Stomach smooth muscle (tissue), 2 donors: ENCODE results near the gene SLC7A11.

ENCODE experiments used
- H3K27ac ChIP-seq: one replicate; pipeline ENCODE4 v1.7.0; 2013; ENCODE audit warnings: mild to moderate bottlenecking, low read length, inconsistent platforms
- H3K27me3 ChIP-seq, 2 donors: one replicate each; pipeline ENCODE4 v1.7.0; 2013; ENCODE audit warnings: low read length in 2 of 2; ENCODE audit not compliant: insufficient read depth in 2 of 2, control insufficient read depth in 1 of 2
- H3K36me3 ChIP-seq, 2 donors: one replicate each; pipeline ENCODE4 v1.7.0; 2013; ENCODE audit warnings: low read length in 2 of 2; ENCODE audit not compliant: control insufficient read depth in 2 of 2, insufficient read depth in 2 of 2
- H3K4me1 ChIP-seq: one replicate; pipeline ENCODE4 v1.7.0; 2013; ENCODE audit warnings: low read length; ENCODE audit not compliant: control insufficient read depth, insufficient read depth
- H3K4me3 ChIP-seq, 2 donors: one replicate each; pipeline ENCODE4 v1.7.0; 2013; ENCODE audit warnings: low read length in 2 of 2
- H3K9ac ChIP-seq, 2 donors: one replicate each; pipeline ENCODE4 v1.7.0; 2013; ENCODE audit warnings: low read length in 2 of 2, mild to moderate bottlenecking in 1 of 2
- H3K9me3 ChIP-seq, 2 donors: one replicate each; pipeline ENCODE4 v1.7.0; 2013; ENCODE audit warnings: low read length in 2 of 2; ENCODE audit not compliant: control insufficient read depth in 2 of 2
- donor health status: healthy.
- donor health status: Pancreatic carcinoma.

The SLC7A11 gene

DNA sequence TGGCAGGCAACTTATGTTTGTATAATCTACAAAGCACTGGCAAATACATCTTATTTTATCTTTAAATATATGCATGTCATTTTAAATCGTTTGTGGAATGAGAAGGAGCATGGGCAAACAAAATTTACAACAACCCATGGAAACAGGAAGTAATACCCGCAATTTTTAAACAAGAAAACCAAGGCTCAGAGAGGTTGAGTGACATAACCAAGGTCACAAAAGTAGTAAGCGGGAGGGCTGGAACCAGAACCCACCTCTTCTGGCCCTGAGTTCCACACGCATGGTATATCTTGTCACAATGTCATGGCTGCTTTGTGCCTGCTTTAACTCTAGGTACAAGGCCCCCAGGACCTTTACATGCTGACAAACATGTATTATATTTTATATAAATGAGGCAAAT lies 52.9 kb downstream of the SLC7A11 start:
- Histone ChIP-seq H3K9me3 (no peaks in the 10 kb centered on the region), H3K36me3 (no peaks in the 10 kb centered on the region), H3K9ac (no peak overlapping the region), H3K4me1 (no peaks in the 10 kb centered on the region), H3K27me3 (no peaks in the 10 kb centered on the region), H3K4me3 (no peak overlapping the region), H3K27ac (no peak overlapping the region)

DNA sequence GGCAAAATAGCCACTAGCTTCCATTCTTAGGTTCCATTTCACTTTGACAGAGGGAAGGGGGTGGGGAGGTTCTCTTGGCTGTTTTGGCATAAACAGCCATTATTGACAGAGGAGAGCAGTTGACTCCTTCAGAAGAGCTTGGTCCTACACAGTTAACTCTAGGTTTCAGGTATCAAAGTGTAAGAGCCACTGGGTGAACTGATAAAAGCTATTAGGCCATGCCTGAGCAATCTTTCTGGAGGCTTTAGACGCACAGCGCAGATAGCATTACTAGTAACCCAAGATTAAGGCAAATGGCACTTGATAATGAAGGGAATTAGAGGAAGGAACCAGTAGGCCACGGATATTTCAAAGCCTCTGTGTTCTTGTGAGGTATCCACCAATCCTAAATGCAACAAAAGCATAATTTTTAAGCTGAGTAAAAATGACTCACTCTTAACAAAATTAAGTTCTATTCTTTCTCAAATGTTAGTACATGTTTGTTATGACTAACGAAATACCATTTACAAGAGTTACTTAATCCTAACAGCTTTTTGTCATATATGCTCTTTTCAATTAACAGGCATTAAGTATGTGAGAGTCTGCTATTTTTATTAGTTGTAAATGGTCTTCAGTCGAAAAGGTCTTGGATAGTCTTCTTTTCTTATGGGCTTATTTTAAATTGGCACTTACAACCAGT lies 53.6 kb downstream of the SLC7A11 start:
- H3K27ac ChIP-seq: no peak overlapping the region
- H3K27me3 ChIP-seq: no peaks in the 10 kb centered on the region
- H3K4me1 ChIP-seq: no peaks in the 10 kb centered on the region
- no peaks in the 10 kb centered on the region for H3K9me3 ChIP-seq
- H3K36me3 ChIP-seq: no peaks in the 10 kb centered on the region
- H3K9ac ChIP-seq: no peak overlapping the region
- no peak overlapping the region for H3K4me3 ChIP-seq

DNA sequence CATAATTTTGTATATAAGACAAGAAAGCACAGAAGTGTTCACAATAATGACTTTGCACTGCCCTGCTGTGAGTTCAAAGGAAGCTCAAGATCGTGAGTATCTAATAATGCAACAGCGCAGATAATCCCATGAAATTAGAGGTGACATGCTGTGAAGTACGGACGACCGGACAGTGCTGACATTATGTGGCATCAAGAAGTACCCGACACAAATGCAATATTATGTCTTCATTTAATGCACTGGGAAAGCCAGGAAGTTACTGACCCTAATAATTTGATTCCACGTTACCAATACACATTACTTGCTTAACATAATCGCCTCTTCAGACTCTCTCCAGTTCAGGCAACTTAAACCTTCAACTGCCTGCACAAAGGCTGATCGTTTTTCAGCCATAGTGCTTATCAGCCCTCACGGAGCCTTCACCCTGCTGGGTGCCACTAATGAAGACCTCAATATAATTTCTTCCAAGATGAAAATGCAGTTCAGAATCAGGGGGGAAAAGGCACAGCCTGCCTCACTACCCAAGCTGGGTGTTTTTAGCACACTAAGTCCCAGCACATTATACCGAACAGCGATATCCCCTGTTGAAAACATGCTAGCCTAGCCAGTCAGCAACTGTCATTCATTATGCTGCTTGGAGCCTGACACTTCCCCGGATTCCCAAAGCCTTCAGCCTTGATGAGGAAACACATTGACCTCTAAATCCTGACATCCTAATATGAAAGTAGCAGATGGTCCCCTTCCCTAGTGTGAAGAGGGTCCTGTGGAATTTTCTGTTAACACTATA lies 56.1 kb downstream of the SLC7A11 start:
- Histone ChIP-seq H3K4me1 (no peaks in the 10 kb centered on the region), H3K9ac (no peak overlapping the region), H3K9me3 (no peaks in the 10 kb centered on the region), H3K27me3 (no peaks in the 10 kb centered on the region), H3K4me3 (no peak overlapping the region), H3K36me3 (no peaks in the 10 kb centered on the region), H3K27ac (no peak overlapping the region)

DNA sequence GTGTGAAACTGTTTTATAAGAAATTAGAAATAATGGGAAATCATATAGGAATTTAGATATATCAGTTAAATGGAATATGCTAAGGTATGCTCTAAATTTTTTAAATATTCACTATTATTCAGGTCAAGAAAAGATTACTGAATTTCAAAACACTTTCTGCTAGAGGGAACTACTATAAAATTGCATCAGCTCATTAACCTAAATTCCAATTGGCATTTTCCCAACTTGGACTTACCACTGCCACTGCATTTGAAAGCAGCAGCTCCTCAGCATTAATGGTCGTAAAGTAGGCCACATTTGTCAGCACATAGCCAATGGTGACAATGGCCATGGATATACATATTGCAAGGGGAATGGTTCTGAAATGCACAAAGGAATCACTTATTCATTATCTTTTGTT lies 57.3 kb downstream of the SLC7A11 start:
- no peaks in the 10 kb centered on the region for H3K4me1 ChIP-seq
- H3K27me3 ChIP-seq: no peaks in the 10 kb centered on the region
- no peaks in the 10 kb centered on the region for H3K36me3 ChIP-seq
- H3K9ac ChIP-seq: no peak overlapping the region
- H3K9me3 ChIP-seq: no peaks in the 10 kb centered on the region
- H3K4me3 ChIP-seq: no peak overlapping the region
- H3K27ac ChIP-seq: no peak overlapping the region

DNA sequence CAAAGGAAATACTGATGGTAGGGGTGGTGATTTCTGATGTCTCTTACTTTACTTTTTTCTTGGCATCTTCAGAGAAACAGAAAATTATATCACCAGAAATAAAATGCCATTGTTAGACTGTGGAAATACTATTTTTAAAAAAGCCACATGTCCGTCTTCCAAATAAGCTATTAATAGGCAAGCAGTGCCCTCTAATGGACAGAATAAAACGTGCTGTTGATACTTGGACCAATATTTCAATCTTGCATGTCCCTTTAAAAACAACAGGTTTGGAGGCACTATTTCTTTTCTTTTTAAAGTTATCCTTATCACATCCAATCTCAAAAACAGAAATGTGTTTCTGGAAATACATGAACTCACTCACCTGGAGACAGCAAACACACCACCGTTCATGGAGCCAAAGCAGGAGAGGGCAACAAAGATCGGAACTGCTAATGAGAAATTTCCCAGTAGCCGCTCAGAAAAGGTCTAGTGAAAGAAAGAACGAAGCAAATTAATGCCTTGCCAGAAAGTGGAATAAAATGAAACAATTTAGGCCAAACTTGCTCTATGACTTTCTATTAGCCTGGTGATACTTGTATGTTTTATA lies 59.2 kb downstream of the SLC7A11 start:
- no peaks in the 10 kb centered on the region for H3K4me1 ChIP-seq
- H3K9me3 ChIP-seq: no peaks in the 10 kb centered on the region
- H3K27me3 ChIP-seq: no peaks in the 10 kb centered on the region
- H3K27ac ChIP-seq: no peak overlapping the region
- no peak overlapping the region for H3K4me3 ChIP-seq
- no peaks in the 10 kb centered on the region for H3K36me3 ChIP-seq
- H3K9ac ChIP-seq: no peak overlapping the region

DNA sequence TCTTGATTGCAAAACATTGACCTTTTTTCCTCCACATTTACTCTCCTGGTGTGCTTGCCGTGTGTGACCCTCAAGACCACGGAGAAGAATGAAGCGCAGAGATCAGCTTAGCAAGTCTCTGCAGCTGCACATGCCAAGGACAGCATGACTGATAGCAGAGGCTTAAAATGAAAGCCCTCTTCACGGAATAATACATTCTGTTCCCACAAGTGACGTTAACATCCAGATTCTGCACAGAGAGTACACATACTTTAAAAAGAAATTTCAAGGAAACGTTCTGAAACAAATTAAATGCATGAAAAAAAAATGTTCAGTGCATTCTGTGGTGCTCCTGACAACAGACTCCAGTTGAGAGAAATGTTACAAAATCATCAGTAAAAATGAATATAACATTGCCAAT lies 60.9 kb downstream of the SLC7A11 start:
- H3K36me3 ChIP-seq: no peaks in the 10 kb centered on the region
- H3K4me1 ChIP-seq: no peaks in the 10 kb centered on the region
- H3K27me3 ChIP-seq: no peaks in the 10 kb centered on the region
- no peak overlapping the region for H3K9ac ChIP-seq
- H3K4me3 ChIP-seq: no peak overlapping the region
- H3K9me3 ChIP-seq: no peaks in the 10 kb centered on the region
- H3K27ac ChIP-seq: no peak overlapping the region

DNA sequence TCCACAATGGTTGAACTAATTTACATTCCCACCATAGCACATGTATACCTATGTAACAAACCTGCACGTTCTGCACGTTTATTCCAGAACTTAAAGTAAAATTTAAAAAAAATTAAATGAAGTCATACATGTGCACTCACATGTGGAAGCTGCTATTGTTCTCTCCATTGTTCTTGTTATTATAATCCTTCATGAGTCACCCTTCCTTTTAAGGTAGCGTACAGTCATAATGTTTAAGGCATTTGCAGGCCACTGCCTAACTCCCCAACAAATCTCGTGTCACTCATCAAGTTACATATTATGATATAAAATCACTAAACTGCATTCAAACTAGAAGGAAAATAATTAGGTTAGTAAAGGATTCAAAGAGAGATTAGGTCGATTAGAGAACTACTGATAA lies 63.6 kb downstream of the SLC7A11 start:
- no peaks in the 10 kb centered on the region for H3K9me3 ChIP-seq
- no peaks in the 10 kb centered on the region for H3K4me1 ChIP-seq
- no peaks in the 10 kb centered on the region for H3K27me3 ChIP-seq
- no peak overlapping the region for H3K27ac ChIP-seq
- H3K36me3 ChIP-seq: no peaks in the 10 kb centered on the region
- H3K9ac ChIP-seq: no peak overlapping the region
- H3K4me3 ChIP-seq: no peak overlapping the region

DNA sequence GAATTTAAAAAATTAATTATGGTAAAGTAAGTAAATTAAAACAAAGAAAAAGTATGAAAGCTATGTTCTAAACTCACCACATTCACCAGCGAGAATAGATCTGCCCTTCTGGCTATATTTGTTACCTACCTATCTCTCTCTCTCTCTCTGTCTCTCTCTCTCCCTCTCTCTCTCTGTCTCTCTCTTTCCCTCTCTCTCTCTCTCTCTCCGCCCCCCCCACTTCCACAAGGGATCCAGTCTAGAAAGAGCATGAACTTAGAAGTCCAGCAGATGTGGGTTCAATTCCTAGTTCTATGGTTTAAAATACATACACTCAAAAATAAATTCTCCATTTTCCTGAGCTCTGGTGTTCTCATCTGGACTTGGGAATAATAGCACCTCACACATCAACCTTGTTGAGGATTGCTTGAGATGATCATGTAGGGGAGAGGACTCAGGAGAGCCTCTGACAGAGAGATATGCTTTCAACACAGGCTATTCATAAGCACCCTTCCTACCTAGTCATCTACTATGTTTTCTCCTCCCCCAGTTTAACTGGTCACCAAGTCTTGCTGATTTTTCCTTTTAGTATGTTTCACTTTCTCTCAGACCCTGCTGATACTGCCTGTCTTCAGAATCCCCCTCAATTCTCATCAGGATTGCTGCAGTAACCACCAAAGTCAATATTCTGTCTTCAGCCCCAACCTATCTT lies 64.7 kb downstream of the SLC7A11 start:
- Histone ChIP-seq H3K4me1 (no peaks in the 10 kb centered on the region), H3K4me3 (no peak overlapping the region), H3K27ac (no peak overlapping the region), H3K9me3 (no peaks in the 10 kb centered on the region), H3K9ac (no peak overlapping the region), H3K36me3 (no peaks in the 10 kb centered on the region), H3K27me3 (no peaks in the 10 kb centered on the region)

DNA sequence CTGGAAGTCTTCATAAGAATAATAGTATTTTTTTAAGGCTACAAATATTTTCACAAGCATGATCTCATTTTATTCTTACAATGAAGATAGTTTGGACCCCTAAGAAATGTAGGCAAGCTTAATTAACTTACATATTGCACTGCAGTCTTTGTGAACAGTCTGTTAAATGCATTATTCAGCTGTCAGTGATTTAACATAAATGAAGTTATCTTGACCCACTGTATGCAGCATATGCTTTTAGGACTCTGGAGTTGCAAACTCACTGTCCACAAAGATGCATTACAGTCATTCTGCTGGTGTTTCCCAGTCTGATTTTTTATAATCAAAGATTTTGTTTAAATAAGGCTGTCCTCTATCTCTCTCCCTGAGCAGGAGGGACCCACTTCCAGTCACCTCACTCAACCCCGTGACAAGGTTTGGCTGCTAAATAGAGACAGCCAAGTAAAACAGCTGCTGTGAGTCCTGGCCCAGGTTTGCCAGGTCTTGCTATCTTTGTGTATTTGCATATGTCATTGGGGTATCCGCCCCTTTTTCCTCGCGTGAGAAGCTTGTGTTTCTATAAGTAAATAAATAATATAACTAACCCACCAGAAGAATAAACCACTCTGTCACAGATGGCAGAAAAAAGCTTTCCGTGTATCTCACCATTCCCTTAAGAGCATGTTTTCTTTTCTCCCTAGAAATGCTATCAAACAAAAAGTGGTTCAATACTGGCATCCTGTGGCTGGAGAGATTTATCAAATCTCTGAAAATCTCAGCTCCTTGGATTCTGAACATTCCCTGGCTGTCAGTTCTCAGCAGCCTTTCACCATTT lies 67.0 kb downstream of the SLC7A11 start:
- no peak overlapping the region for H3K9ac ChIP-seq
- no peaks in the 10 kb centered on the region for H3K36me3 ChIP-seq
- no peak overlapping the region for H3K4me3 ChIP-seq
- no peak overlapping the region for H3K27ac ChIP-seq
- H3K27me3 ChIP-seq: no peaks in the 10 kb centered on the region
- H3K9me3 ChIP-seq: no peaks in the 10 kb centered on the region
- H3K4me1 ChIP-seq: no peaks in the 10 kb centered on the region

DNA sequence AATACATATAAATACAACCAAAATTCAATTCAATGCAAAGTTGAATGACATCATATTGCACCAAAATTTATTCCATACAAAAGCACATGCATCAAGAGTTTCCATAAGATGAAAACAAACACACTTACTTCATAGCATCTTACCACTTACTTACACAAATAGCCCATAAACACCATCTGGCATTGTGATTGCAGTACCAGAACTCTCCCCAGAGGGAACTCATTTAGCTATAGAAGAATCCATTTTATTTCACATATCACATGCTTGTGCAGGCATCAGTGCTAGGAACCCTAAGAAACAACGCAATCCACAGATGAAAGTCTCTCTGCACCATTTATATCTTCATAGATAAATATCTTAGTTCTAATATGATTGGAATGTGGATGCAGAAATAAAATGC lies 77.9 kb downstream of the SLC7A11 start:
- no peaks in the 10 kb centered on the region for H3K4me1 ChIP-seq
- no peak overlapping the region for H3K4me3 ChIP-seq
- H3K27ac ChIP-seq: no peak overlapping the region
- H3K9me3 ChIP-seq: no peaks in the 10 kb centered on the region
- no peak overlapping the region for H3K9ac ChIP-seq
- no peaks in the 10 kb centered on the region for H3K27me3 ChIP-seq
- no peaks in the 10 kb centered on the region for H3K36me3 ChIP-seq
